GM12878 (cell line): Measurements from ENCODE around the gene PSMB10. TPM values are rescaled to one million over a fixed set of nuclear protein-coding genes. Genes with fewer than 3 reads are reported as not detected.
"Not testable (repeated sequence)": the region's sequence is repeated elsewhere in the genome, so short reads cannot be mapped to it uniquely, and the experiment has no call there.

Source experiments
- ATAC-seq: fragments of 200-7000 bp; cut with Tn5 transposase; 3 replicates; pipeline ENCODE4 v1.9.1; 2020; ENCODE audit warnings: mild to moderate bottlenecking, moderate library complexity
- BruUV-seq: library from RNA; stranded (reverse); fragments of 400-500 nt; replicated peaks from 2 replicates; lab custom pipeline; 2021; lab: Mats Ljungman, UMichigan
- CTCF ChIA-PET: fragments of 300-600 bp; sonication (Branson Sonifier 250); formaldehyde crosslinking; extraction: SDS; loops from one replicate; lab custom pipeline; 2021; ENCODE audit warnings: inconsistent platforms; lab: Yijun Ruan, JAX
- POLR2A ChIA-PET: fragments of 350-600 bp; formaldehyde crosslinking; extraction: SDS; loops from one replicate; lab custom pipeline; 2021; ENCODE audit warnings: inconsistent platforms; lab: Charles Lee
- RAD21 ChIA-PET: fragments of 300-600 bp; sonication (Branson Sonifier 250); formaldehyde crosslinking; loops from one replicate; lab custom pipeline; 2023; ENCODE audit warnings: antibody characterized with exemption; ENCODE audit not compliant: unreplicated experiment; lab: Charles Lee
- SMC1A ChIA-PET: fragments of 300-600 bp; sonication (Branson Sonifier 250); formaldehyde crosslinking; loops from one replicate; lab custom pipeline; 2023; ENCODE audit not compliant: unreplicated experiment, uncharacterized antibody; lab: Charles Lee
- DNase-seq: peaks from one replicate; pipeline ENCODE4 v3.0.0-alpha.2; 2011; ENCODE audit warnings: low read depth, low spot score
- FAIRE-seq: peaks from 3 replicates; lab custom pipeline; 2011; peaks lifted over from hg19 to GRCh38; lab: Jason Lieb, UNC
- H2AFZ ChIP-seq: 2 replicates; pipeline ENCODE4 v1.6.0; 2011; ENCODE audit warnings: low read depth, low read length, control low read depth; ENCODE audit not compliant: control insufficient read depth
- H3K27ac ChIP-seq: 2 replicates; pipeline ENCODE4 v1.5.1; 2011; ENCODE audit warnings: control low read depth; ENCODE audit not compliant: control insufficient read depth, insufficient read depth
- H3K27me3 ChIP-seq, 2 experiments: replicated peaks in 1 of 2; 2 replicates each; pipeline versions ENCODE4 v1.6.0 to v1.6.1; 2011; ENCODE audit warnings: low read length in 1 of 2; ENCODE audit not compliant: control insufficient read depth in 2 of 2, insufficient read depth in 2 of 2
- H3K36me3 ChIP-seq, 2 experiments: 2 replicates each; pipeline ENCODE4 v1.5.1; 2011; ENCODE audit warnings: low read length in 1 of 2; ENCODE audit not compliant: control insufficient read depth in 2 of 2, insufficient read depth in 2 of 2
- H3K4me1 ChIP-seq: 2 replicates; pipeline ENCODE4 v1.6.1; 2011; ENCODE audit warnings: mild to moderate bottlenecking, low read length, moderate library complexity, mixed read lengths; ENCODE audit not compliant: control insufficient read depth, insufficient read depth
- H3K4me2 ChIP-seq: 2 replicates; pipeline ENCODE4 v1.6.0; 2011; ENCODE audit warnings: control low read depth; ENCODE audit not compliant: control insufficient read depth, insufficient read depth
- H3K4me3 ChIP-seq: fragments of 200-600 bp; sonication (generic); 2 replicates; pipeline ENCODE4 v1.5.1; 2016
- H3K79me2 ChIP-seq: 2 replicates; pipeline ENCODE4 v1.6.0; 2011; ENCODE audit warnings: low read length; ENCODE audit not compliant: control insufficient read depth, insufficient read depth
- H3K9ac ChIP-seq: 2 replicates; pipeline ENCODE4 v1.8.0; 2011; ENCODE audit warnings: low read length, control low read depth, mixed read lengths; ENCODE audit not compliant: control insufficient read depth, insufficient read depth
- H3K9me3 ChIP-seq: replicated peaks from 3 replicates; pipeline ENCODE4 v1.5.1; 2011; ENCODE audit warnings: mild to moderate bottlenecking, low read length; ENCODE audit not compliant: control insufficient read depth, insufficient read depth
- H4K20me1 ChIP-seq: 2 replicates; pipeline ENCODE4 v1.6.0; 2011; ENCODE audit not compliant: control insufficient read depth, insufficient read depth
- ASH2L ChIP-seq: fragments of 300-600, 200-600 bp; sonication (generic); IDR thresholded peaks from 2 replicates; pipeline ENCODE4 v1.6.1; 2017; ENCODE audit warnings: low read depth, mild to moderate bottlenecking, borderline replicate concordance
- EP300 ChIP-seq, 2 experiments: fragments of 150-350 bp in 1 of 2; IDR thresholded peaks; 2 replicates each; pipeline ENCODE4 v1.6.1; 2011 to 2012; ENCODE audit warnings: low read depth in 2 of 2, low read length in 2 of 2, borderline replicate concordance in 1 of 2, improper control_type of control experiment in 1 of 2, inconsistent platforms in 1 of 2; ENCODE audit not compliant: control insufficient read depth in 1 of 2
- GATAD2B ChIP-seq: fragments of 450-650 bp; conservative IDR thresholded peaks from 2 replicates; pipeline ENCODE4 v1.6.1; 2017; ENCODE audit warnings: low read depth, mild to moderate bottlenecking, moderate library complexity
- HDGF ChIP-seq: fragments of 450-650 bp; IDR thresholded peaks from 2 replicates; pipeline ENCODE4 v1.6.1; 2016; ENCODE audit warnings: antibody characterized with exemption
- IRF5 ChIP-seq: fragments of 450-650 bp; IDR thresholded peaks from 2 replicates; pipeline ENCODE4 v1.6.1; 2017; ENCODE audit warnings: borderline replicate concordance
- KDM1A ChIP-seq: fragments of 200-600 bp; sonication (generic); IDR thresholded peaks from 2 replicates; pipeline ENCODE4 v1.6.1; 2016; ENCODE audit warnings: borderline replicate concordance
- MEF2B ChIP-seq: fragments of 450-650 bp; IDR thresholded peaks from 2 replicates; pipeline ENCODE4 v1.6.1; 2018; ENCODE audit warnings: mild to moderate bottlenecking, moderate library complexity; ENCODE audit not compliant: partially characterized antibody, poor library complexity, severe bottlenecking
- POLR2AphosphoS2 ChIP-seq: IDR thresholded peaks from 2 replicates; pipeline ENCODE4 v1.6.1; 2011; ENCODE audit warnings: low read depth, mild to moderate bottlenecking, low read length, improper control_type of control experiment, moderate library complexity
- POU2F2 ChIP-seq: IDR thresholded peaks from 3 replicates; pipeline ENCODE4 v1.6.1; 2011; ENCODE audit warnings: low read depth, mild to moderate bottlenecking, low read length, borderline replicate concordance
- RAD51 ChIP-seq: fragments of 450-650 bp; IDR thresholded peaks from 2 replicates; pipeline ENCODE4 v1.6.1; 2016; ENCODE audit warnings: moderate library complexity, mild to moderate bottlenecking, inconsistent platforms
- SMARCA5 ChIP-seq: fragments of 450-650 bp; IDR thresholded peaks from 2 replicates; pipeline ENCODE4 v1.6.1; 2017; ENCODE audit warnings: mild to moderate bottlenecking
- TARDBP ChIP-seq: IDR thresholded peaks from 2 replicates; pipeline ENCODE4 v1.6.1; 2016; ENCODE audit warnings: borderline replicate concordance
- WGBS: methylation state at CpG from one replicate; pipeline ENCODE4 v1.1.6; 2016; ENCODE audit warnings: low lambda C conversion rate; ENCODE audit not compliant: insufficient replicate concordance, insufficient coverage; ENCODE audit errors: missing lambda C conversion rate; 5-methylcytosine and 5-hydroxymethylcytosine counted together
- in situ Hi-C: fragments of 300-500 bp; cut with MboI; formaldehyde crosslinking; loops from 9 replicates; pipeline ENCODE4 v1.14.3; 2018; ENCODE audit warnings: mixed read lengths
- intact Hi-C: fragments of 100-400 bp; cut with micrococcal nuclease; formaldehyde crosslinking; loops from one replicate; pipeline ENCODE4 v1.14.2; 2022; ENCODE audit not compliant: unreplicated experiment
- polyA plus RNA-seq, 11 experiments: library from polyadenylated mRNA; depleted of rRNA in 4 of 11; unstranded in 6 of 11; stranded (reverse) in 5 of 11; fragments of >200 nt; fragmentation: Nextera tagmentation in 4 of 11; fragmentation: Illumina TruSeq in 1 of 11; extraction: Ambion mirVana in 4 of 11; extraction: Trizol in 1 of 11; gene quantifications; 1 replicate in 1 of 11; 2 replicates in 10 of 11; pipeline versions ENCODE4 v1.2.1 to v1.2.3, GENCODE V29; 2011 to 2016; ENCODE audit warnings: inconsistent platforms in 2 of 11, missing spikeins in 2 of 11, low read depth in 1 of 11
- total RNA-seq, 4 experiments: library from RNA; depleted of rRNA in 3 of 4; stranded (reverse); fragments of >200 nt in 3 of 4; fragmentation: Illumina TruSeq in 1 of 4; extraction: Trizol in 1 of 4; gene quantifications; 2 replicates each; pipeline versions ENCODE4 v1.2.1 to v1.2.3, GENCODE V29; 2013 to 2021

The PSMB10 gene
- total and polyA plus RNA-seq, 10 of the 15 experiments (the other 5 are each of a cell fraction or from before 2014, with no cell fraction given): 24.1 to 308 (median 151) TPM

GRCh38 chr16:67937713-67938112, 1.1 kb upstream of the PSMB10 start:
- Histone ChIP-seq H3K36me3 (peaks cover 16 to 17% of the 10 kb centered on the region in 2 experiments), H3K4me1 (peaks cover 12% of the 10 kb centered on the region), H3K4me2 (peak overlapping the region; percentile 82), H3K27ac (0 out of 2 replicates have a peak overlapping the region, but pooled peaks have one; percentile 98), H3K79me2 (peaks cover 31% of the 10 kb centered on the region), H3K4me3 (peak overlapping the region; percentile 89; the same call in 1 of the 2 replicates)
- H3K27me3 ChIP-seq, BruUV-seq, FAIRE-seq, H3K9ac ChIP-seq, H2AFZ ChIP-seq, DNase-seq, H3K9me3 ChIP-seq, in situ Hi-C loops, ATAC-seq, H4K20me1 ChIP-seq, RAD21 ChIA-PET: not testable (repeated sequence)
- intact Hi-C loops: loop anchor here (2.0 to 5.0 kb wide), 2 partner anchors 91 to 105 kb away; partner anchors contain the start of genes CENPT and NUTF2
- CTCF ChIA-PET: interaction anchor here (1.1 to 2.6 kb wide), 3 partner anchors 28 to 84 kb away, joined by 3 to 9 read pairs (median 4); partner anchors contain the start of gene NRN1L
- SMC1A ChIA-PET: interaction anchor here (0.6 kb wide), 1 partner anchor 89 kb away, joined by 3 read pairs; no protein-coding TSS in a partner anchor
- POLR2A ChIA-PET: interaction anchor here (0.5 to 3.4 kb wide), 8 partner anchors 9 to 449 kb away, joined by 3 to 16 read pairs (median 4); partner anchors contain the start of gene SLC12A4
- WGBS: 96% methylated on average over 4 of the region's 5 CpGs

- no peak overlapping the region for H2AFZ ChIP-seq
- TF ChIP-seq TARDBP: no peak
- TF ChIP-seq IRF5: no peak
- no peak for TF ChIP-seq KDM1A
- 0 out of 2 replicates have a peak, but pooled peaks have one; percentile 66 for TF ChIP-seq SMARCA5
- 0 out of 3 replicates have a peak, but pooled peaks have one; percentile 46 for TF ChIP-seq POU2F2
- TF ChIP-seq ASH2L: no peak
- no peak for TF ChIP-seq HDGF
- no peak for TF ChIP-seq GATAD2B
- no peak for TF ChIP-seq MEF2B
- no peak for TF ChIP-seq EP300 (IDR thresholded peaks at IDR 0.05; ENCODE audit: borderline replicate concordance in 1 of 2, control insufficient read depth in 1 of 2, low read depth in 2 of 2, low read length in 2 of 2)
- no peak for TF ChIP-seq RAD51
- TF ChIP-seq POLR2AphosphoS2: peak; percentile 13; the same call in 1 of the 2 replicates
Measured at GRCh38 chr16:67936880-67937605, 393 bp upstream of the PSMB10 start.

More at GRCh38 chr16:67936880-67937605, 393 bp upstream of the PSMB10 start:
- ChIA-PET POLR2A (interaction anchor here (0.5 to 3.4 kb wide), 10 partner anchors 10 to 437 kb away, joined by 3 to 16 read pairs (median 3); partner anchors contain the start of gene SLC12A4), RAD21 (interaction anchor here (0.6 to 1.7 kb wide), 9 partner anchors 30 to 416 kb away, joined by 3 to 10 read pairs (median 4); partner anchors contain the start of genes RANBP10, SLC12A4 and TSNAXIP1), CTCF (interaction anchor here (0.6 to 3.5 kb wide), 15 partner anchors 9 to 546 kb away, joined by 3 to 15 read pairs (median 4); partner anchors contain the start of gene NRN1L), SMC1A (interaction anchor here (1.0 to 2.0 kb wide), 6 partner anchors 46 to 208 kb away, joined by 3 to 5 read pairs (median 4); partner anchors contain the start of gene NFATC3)
- H3K79me2 ChIP-seq: peaks cover 31% of the 10 kb centered on the region
- ATAC-seq (peak; percentile 80), FAIRE-seq (no peak), DNase-seq (peak; percentile 65)
- H4K20me1 ChIP-seq: no peaks in the 10 kb centered on the region
- H3K4me1 ChIP-seq: peaks cover 12% of the 10 kb centered on the region
- in situ Hi-C loops: no loop called here
- no peaks in the 10 kb centered on the region for H3K9me3 ChIP-seq
- peak overlapping the region; percentile 94 for H3K9ac ChIP-seq
- intact Hi-C loops: loop anchor here (2.0 to 5.0 kb wide), 2 partner anchors 90 to 105 kb away; partner anchors contain the start of genes CENPT and NUTF2
- peak overlapping the region; percentile 89 for H3K4me3 ChIP-seq
- peak overlapping the region; percentile 82 for H3K4me2 ChIP-seq
- no TSS peak for BruUV-seq
- no peaks in the 10 kb centered on the region for H3K27me3 ChIP-seq
- 46% methylated on average over 6 of the region's 6 CpGs for WGBS
- H3K27ac ChIP-seq: peak overlapping the region; percentile 98
- peaks cover 18 to 21% of the 10 kb centered on the region in 2 experiments for H3K36me3 ChIP-seq
